GM20000 (cell line): Measurements from ENCODE around the gene TRMT44.
A peak's percentile ranks its signal among the peaks of the same experiment; 100 is the strongest.

ENCODE experiments used
- DNase-seq: peaks from one replicate; pipeline ENCODE4 v3.0.0; 2012; ENCODE audit warnings: low spot score
- CTCF ChIP-seq: IDR thresholded peaks from 2 replicates; pipeline ENCODE4 v1.5.1; 2012; ENCODE audit warnings: mild to moderate bottlenecking, control low read depth; ENCODE audit errors: extremely low read depth, missing control alignments

TRMT44 gene

GRCh38 chr4:8438743-8439142 lies 1.8 kb upstream of the TRMT44 start:
- no peak for TF ChIP-seq CTCF
- no peak for DNase-seq

- no peak for TF ChIP-seq CTCF
- no peak for DNase-seq
These were observed 1.4 kb upstream of the TRMT44 start for GRCh38 chr4:8439168-8439567.

- TF ChIP-seq CTCF: no peak
- peak; percentile 17 for DNase-seq
These were observed 574 bp upstream of the TRMT44 start for GRCh38 chr4:8439914-8440491.

GRCh38 chr4:8441499-8442091 lies 1.0 kb downstream of the TRMT44 start:
- DNase-seq: no peak
- no peak for TF ChIP-seq CTCF

GRCh38 chr4:8442596-8443358 lies 2.2 kb downstream of the TRMT44 start:
- no peak for DNase-seq
- TF ChIP-seq CTCF: no peak

GRCh38 chr4:8443801-8444200 lies 3.2 kb downstream of the TRMT44 start:
- no peak for TF ChIP-seq CTCF

GRCh38 chr4:8446122-8446521 lies 5.5 kb downstream of the TRMT44 start:
- DNase-seq: no peak
- no peak for TF ChIP-seq CTCF

More at GRCh38 chr4:8443801-8444200, 3.2 kb downstream of the TRMT44 start:
- no peak for DNase-seq
